ENCODE data around the gene GRIK4. TPM values are rescaled to one million over a fixed set of nuclear protein-coding genes. Genes with fewer than 3 reads are reported as not detected.

GRIK4 gene
- total RNA-seq, 2 experiments from 2014 or later, result not detected

DNA sequence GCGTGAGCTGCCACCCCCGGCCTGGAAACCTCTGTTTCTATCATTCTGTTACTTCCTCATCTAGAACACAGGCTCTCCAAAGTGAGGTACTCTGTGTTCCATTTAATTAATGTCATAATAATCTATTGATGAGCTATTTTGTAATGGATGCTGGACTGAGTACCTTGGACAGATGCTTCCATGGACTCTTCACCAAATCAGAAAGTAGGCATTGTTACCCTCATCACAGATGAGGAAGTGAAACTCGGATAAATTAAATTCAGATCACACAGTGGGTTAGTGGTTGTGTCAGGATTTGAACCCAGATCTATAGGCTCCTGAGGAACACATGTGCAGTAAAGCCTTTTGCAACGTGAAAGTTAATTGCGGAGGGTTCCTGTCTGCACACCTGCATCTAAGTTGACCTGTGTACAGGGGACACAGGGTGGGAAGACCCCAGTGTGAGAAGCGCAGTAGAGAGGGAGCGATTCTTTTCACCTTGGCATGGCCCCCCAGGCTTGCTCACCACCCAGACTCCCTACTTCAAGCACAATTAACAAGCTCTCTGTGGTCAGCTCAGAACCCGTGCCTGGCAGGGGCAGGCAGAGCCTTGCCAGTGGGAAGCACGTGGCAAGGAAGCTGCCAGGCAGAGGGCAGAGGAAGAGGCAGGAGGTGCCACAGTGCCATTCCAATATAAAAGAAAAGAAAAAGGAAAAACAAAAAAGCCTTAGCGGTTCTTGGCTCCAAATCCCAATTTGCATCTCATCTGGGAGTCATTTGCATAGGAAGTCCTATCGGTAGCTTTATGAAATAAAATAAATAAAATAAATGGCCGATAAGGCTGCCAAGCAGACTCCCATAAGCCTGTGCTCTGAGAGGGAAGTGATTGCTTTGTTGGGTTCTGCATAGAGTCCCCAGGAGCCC is 239.3 kb downstream of the GRIK4 start:
- no peak overlapping the region for H3K4me3 Mint-ChIP-seq
- no peaks in the 10 kb centered on the region for H3K36me3 ChIP-seq (ENCODE audit: insufficient read depth, low read length)
- TF ChIP-seq, protein P1, sequence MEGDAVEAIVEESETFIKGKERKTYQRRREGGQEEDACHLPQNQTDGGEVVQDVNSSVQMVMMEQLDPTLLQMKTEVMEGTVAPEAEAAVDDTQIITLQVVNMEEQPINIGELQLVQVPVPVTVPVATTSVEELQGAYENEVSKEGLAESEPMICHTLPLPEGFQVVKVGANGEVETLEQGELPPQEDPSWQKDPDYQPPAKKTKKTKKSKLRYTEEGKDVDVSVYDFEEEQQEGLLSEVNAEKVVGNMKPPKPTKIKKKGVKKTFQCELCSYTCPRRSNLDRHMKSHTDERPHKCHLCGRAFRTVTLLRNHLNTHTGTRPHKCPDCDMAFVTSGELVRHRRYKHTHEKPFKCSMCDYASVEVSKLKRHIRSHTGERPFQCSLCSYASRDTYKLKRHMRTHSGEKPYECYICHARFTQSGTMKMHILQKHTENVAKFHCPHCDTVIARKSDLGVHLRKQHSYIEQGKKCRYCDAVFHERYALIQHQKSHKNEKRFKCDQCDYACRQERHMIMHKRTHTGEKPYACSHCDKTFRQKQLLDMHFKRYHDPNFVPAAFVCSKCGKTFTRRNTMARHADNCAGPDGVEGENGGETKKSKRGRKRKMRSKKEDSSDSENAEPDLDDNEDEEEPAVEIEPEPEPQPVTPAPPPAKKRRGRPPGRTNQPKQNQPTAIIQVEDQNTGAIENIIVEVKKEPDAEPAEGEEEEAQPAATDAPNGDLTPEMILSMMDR (IDR thresholded peaks at IDR 0.05), result no peak
- H3K27me3 Mint-ChIP-seq, result peaks cover 30% of the 10 kb centered on the region
- no peak overlapping the region for H3K27ac ChIP-seq (ENCODE audit: low read depth in 1 of 2, low read length in 2 of 2)
- H3K4me1 Mint-ChIP-seq (ENCODE audit: low read depth), result no peaks in the 10 kb centered on the region
- no peaks in the 10 kb centered on the region for H3K36me3 Mint-ChIP-seq (ENCODE audit: low read depth)
- POLR2A ChIA-PET, result no interaction called here
- no peaks in the 10 kb centered on the region for H3K4me1 ChIP-seq (ENCODE audit: insufficient read depth, low read length)
- no peaks in the 10 kb centered on the region for H3K9me3 ChIP-seq (ENCODE audit: control insufficient read depth in 1 of 2, insufficient read depth in 1 of 2, low read length in 2 of 2)
- no peak for DNase-seq
- intact Hi-C loops (cut with DNase I, micrococcal nuclease), result no loop called here
- ATAC-seq (ENCODE audit: poor library complexity), result no peak
- H3K4me3 ChIP-seq (ENCODE audit: low read length), result no peak overlapping the region
- peaks cover 4 to 8% of the 10 kb centered on the region in 2 experiments for H3K27me3 ChIP-seq (ENCODE audit: control insufficient read depth in 1 of 2, insufficient read depth in 2 of 2, low read length in 2 of 2)
- no peak overlapping the region for H3K27ac Mint-ChIP-seq
- no peaks in the 10 kb centered on the region for H3K9me3 Mint-ChIP-seq
- CTCF ChIA-PET, result no interaction called here

DNA sequence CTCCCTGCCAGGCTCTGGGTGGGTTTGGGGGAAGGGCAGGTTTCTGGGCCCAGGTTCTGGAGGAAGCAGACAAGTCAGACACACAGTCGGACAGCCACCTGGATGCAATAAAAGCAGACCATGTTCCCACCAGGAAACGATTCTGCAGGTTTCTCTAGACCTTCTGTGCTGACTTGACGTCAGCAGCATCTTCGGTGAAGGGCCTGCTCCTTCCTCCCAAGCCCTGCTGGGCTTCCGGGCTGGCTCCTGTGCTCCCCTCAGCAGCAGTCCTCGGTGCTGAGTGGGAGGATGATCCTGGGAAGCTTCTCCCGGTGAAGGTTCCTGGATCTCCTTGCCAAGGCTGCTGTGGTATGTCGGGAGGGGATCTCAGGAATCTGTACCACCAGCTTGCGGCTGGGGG is 240.0 kb downstream of the GRIK4 start:
- intact Hi-C loops (cut with DNase I, micrococcal nuclease), result no loop called here
- Histone ChIP-seq H3K4me3 (ENCODE audit: low read length) (no peak overlapping the region), H3K27ac (ENCODE audit: low read depth in 1 of 2, low read length in 2 of 2) (no peak overlapping the region), H3K36me3 (ENCODE audit: insufficient read depth, low read length) (no peaks in the 10 kb centered on the region), H3K9me3 (ENCODE audit: control insufficient read depth in 1 of 2, insufficient read depth in 1 of 2, low read length in 2 of 2) (no peaks in the 10 kb centered on the region), H3K27me3 (ENCODE audit: control insufficient read depth in 1 of 2, insufficient read depth in 2 of 2, low read length in 2 of 2) (peaks cover 4 to 8% of the 10 kb centered on the region in 2 experiments), H3K4me1 (ENCODE audit: insufficient read depth, low read length) (no peaks in the 10 kb centered on the region)
- POLR2A ChIA-PET, result no interaction called here
- no peaks in the 10 kb centered on the region for H3K9me3 Mint-ChIP-seq
- no peak for ATAC-seq (ENCODE audit: poor library complexity)
- no peak for DNase-seq
- TF ChIP-seq, protein P1 (IDR thresholded peaks at IDR 0.05), result no peak
- no peak overlapping the region for H3K27ac Mint-ChIP-seq
- no peaks in the 10 kb centered on the region for H3K4me1 Mint-ChIP-seq (ENCODE audit: low read depth)
- no peaks in the 10 kb centered on the region for H3K36me3 Mint-ChIP-seq (ENCODE audit: low read depth)
- H3K27me3 Mint-ChIP-seq, result peaks cover 26% of the 10 kb centered on the region
- CTCF ChIA-PET, result no interaction called here
- no peak overlapping the region for H3K4me3 Mint-ChIP-seq

DNA sequence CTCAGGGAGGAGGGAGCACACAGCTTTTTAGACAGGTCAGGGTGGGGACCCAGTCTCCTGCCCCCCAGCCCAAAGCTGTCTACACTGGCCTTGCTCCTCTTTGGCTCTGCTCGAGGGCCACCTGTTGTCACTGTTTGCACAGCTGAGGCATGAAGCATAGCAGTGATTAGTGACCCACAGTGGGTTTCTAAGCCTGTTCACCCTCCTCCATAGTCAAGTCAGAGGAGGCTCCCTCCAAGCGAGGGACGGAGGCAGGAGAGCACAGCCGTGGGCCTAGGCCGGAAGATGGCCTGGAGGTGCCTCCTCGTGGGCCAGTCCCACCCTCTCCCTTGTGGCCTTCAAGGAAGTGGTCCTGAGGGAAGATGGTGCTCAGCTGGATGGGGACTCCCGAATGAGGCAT is 241.1 kb downstream of the GRIK4 start:
- DNase-seq, result no peak

More for the DNA sequence above, 241.1 kb downstream of the GRIK4 start:
- ChIA-PET CTCF (no interaction called here), POLR2A (no interaction called here)
- Mint-ChIP-seq H3K36me3 (ENCODE audit: low read depth) (no peaks in the 10 kb centered on the region), H3K27ac (no peak overlapping the region), H3K4me1 (ENCODE audit: low read depth) (no peaks in the 10 kb centered on the region), H3K27me3 (peaks cover 22% of the 10 kb centered on the region), H3K4me3 (no peak overlapping the region), H3K9me3 (no peaks in the 10 kb centered on the region)
- no peak for ATAC-seq (ENCODE audit: poor library complexity)
- intact Hi-C loops (cut with DNase I, micrococcal nuclease), result no loop called here
- Histone ChIP-seq H3K36me3 (ENCODE audit: insufficient read depth, low read length) (no peaks in the 10 kb centered on the region), H3K4me3 (ENCODE audit: low read length) (no peak overlapping the region), H3K27me3 (ENCODE audit: control insufficient read depth in 1 of 2, insufficient read depth in 2 of 2, low read length in 2 of 2) (peaks cover 3 to 5% of the 10 kb centered on the region in 2 experiments), H3K9me3 (ENCODE audit: control insufficient read depth in 1 of 2, insufficient read depth in 1 of 2, low read length in 2 of 2) (no peaks in the 10 kb centered on the region), H3K4me1 (ENCODE audit: insufficient read depth, low read length) (no peaks in the 10 kb centered on the region), H3K27ac (ENCODE audit: low read depth in 1 of 2, low read length in 2 of 2) (no peak overlapping the region)
- TF ChIP-seq, protein P1 (IDR thresholded peaks at IDR 0.05), result no peak

Data from CD4-positive, alpha-beta T cell (primary cell).